ENCODE data around the gene RASL11B.
"Not testable (repeated sequence)": the region's sequence is repeated elsewhere in the genome, so short reads cannot be mapped to it uniquely, and the experiment has no call there.

RASL11B gene

GRCh38 chr4:52861879-52862616 is at the start of gene RASL11B:
Gene RASL11B (plus strand): TSS chr4:52862317. CDS start chr4:52862508, 191 bp downstream.
- DNase-seq (ENCODE audit: low spot score) = peak; percentile 72

GRCh38 chr4:52813546-52813945 is 48.6 kb upstream of the RASL11B start:
- DNase-seq (ENCODE audit: low spot score) = peak; percentile 19

GRCh38 chr4:52822583-52822971 is 39.5 kb upstream of the RASL11B start:
- no peak for DNase-seq (ENCODE audit: low spot score)

- no peak for DNase-seq (ENCODE audit: low spot score)
Observed at GRCh38 chr4:52822972-52823701, 39.0 kb upstream of the RASL11B start.

GRCh38 chr4:52823702-52824092 is 38.4 kb upstream of the RASL11B start:
- DNase-seq (ENCODE audit: low spot score) = no peak

- DNase-seq (ENCODE audit: low spot score) = no peak
Observed at GRCh38 chr4:52824270-52824602, 37.9 kb upstream of the RASL11B start.

- DNase-seq (ENCODE audit: low spot score) = no peak
Observed at GRCh38 chr4:52824603-52825459, 37.3 kb upstream of the RASL11B start.

- DNase-seq (ENCODE audit: low spot score) = no peak
Observed at GRCh38 chr4:52825460-52826090, 36.5 kb upstream of the RASL11B start.

GRCh38 chr4:52833941-52834525 is 28.1 kb upstream of the RASL11B start:
- DNase-seq (ENCODE audit: low spot score) = no peak

- DNase-seq (ENCODE audit: low spot score) = not testable (repeated sequence)
Observed at GRCh38 chr4:52834641-52835456, 27.3 kb upstream of the RASL11B start.

- no peak for DNase-seq (ENCODE audit: low spot score)
Observed at GRCh38 chr4:52836120-52836519, 26.0 kb upstream of the RASL11B start.

- DNase-seq (ENCODE audit: low spot score) = no peak
Observed at GRCh38 chr4:52836678-52837077, 25.4 kb upstream of the RASL11B start.

GRCh38 chr4:52837716-52838558 is 24.2 kb upstream of the RASL11B start:
- peak; percentile 68 for DNase-seq (ENCODE audit: low spot score)

GRCh38 chr4:52838729-52839586 is 23.2 kb upstream of the RASL11B start:
- DNase-seq (ENCODE audit: low spot score) = no peak

GRCh38 chr4:52840531-52841370 is 21.4 kb upstream of the RASL11B start:
- no peak for DNase-seq (ENCODE audit: low spot score)

GRCh38 chr4:52841682-52842456 is 20.2 kb upstream of the RASL11B start:
- DNase-seq (ENCODE audit: low spot score) = peak; percentile 89

GRCh38 chr4:52842792-52843191 is 19.3 kb upstream of the RASL11B start:
- DNase-seq (ENCODE audit: low spot score) = no peak
